IMR-90 (cell line): ENCODE data around the gene SMAD7. TPM values are rescaled to one million over a fixed set of nuclear protein-coding genes. Genes with fewer than 3 reads are reported as not detected.
A peak's percentile ranks its signal among the peaks of the same experiment; 100 is the strongest.

Source experiments
- FOS ChIP-seq: fragments of 150-350 bp; IDR thresholded peaks from 2 replicates; pipeline ENCODE4 v1.6.1; 2016; ENCODE audit warnings: low read depth, low read length
- MAZ ChIP-seq: IDR thresholded peaks from 2 replicates; pipeline ENCODE4 v1.6.1; 2012; ENCODE audit warnings: low read depth, mild to moderate bottlenecking, low read length, improper control_type of control experiment, moderate library complexity, borderline replicate concordance
- RFX5 ChIP-seq: IDR thresholded peaks from 2 replicates; pipeline ENCODE4 v1.8.0; 2012; ENCODE audit warnings: low read depth, mild to moderate bottlenecking, low read length, moderate library complexity
- USF2 ChIP-seq: fragments of 150-350 bp; IDR thresholded peaks from 2 replicates; pipeline ENCODE4 v1.6.1; 2017; ENCODE audit warnings: mild to moderate bottlenecking, antibody characterized with exemption, low read length, low read depth
- polyA plus RNA-seq, 3 experiments: library from polyadenylated mRNA; depleted of rRNA; stranded (reverse); fragments of >200 nt; gene quantifications; 2 replicates each; pipeline ENCODE4 v1.2.3, GENCODE V29; 2012; ENCODE audit warnings: low replicate concordance in 1 of 3
- total RNA-seq: library from RNA; depleted of rRNA; stranded (reverse); fragments of >200 nt; gene quantifications from 2 replicates; pipeline ENCODE4 v1.2.3, GENCODE V29; 2012

The SMAD7 gene
- total and polyA plus RNA-seq, 2 of the 4 experiments (the other 2 are of a cell fraction): 15.8 to 17.6 TPM

GRCh38 chr18:48993586-48993985, 42.8 kb upstream of the SMAD7 start (continued):
- TF ChIP-seq USF2 (no peak), RFX5 (peak; percentile 56; the same call in 1 of the 2 replicates), FOS (peak; percentile 41; the same call in 1 of the 2 replicates), MAZ (no peak)
